CD1c-positive myeloid dendritic cell (primary cell): Measurements from ENCODE around the gene CEMP1.

ENCODE experiments used
- DNase-seq: peaks from one replicate; pipeline ENCODE4 v3.0.0-alpha.2; 2016; ENCODE audit errors: extremely low spot score

Gene CEMP1

GRCh38 chr16:2501946-2502895, 29.0 kb downstream of the CEMP1 start:
- no peak for DNase-seq

DNA sequence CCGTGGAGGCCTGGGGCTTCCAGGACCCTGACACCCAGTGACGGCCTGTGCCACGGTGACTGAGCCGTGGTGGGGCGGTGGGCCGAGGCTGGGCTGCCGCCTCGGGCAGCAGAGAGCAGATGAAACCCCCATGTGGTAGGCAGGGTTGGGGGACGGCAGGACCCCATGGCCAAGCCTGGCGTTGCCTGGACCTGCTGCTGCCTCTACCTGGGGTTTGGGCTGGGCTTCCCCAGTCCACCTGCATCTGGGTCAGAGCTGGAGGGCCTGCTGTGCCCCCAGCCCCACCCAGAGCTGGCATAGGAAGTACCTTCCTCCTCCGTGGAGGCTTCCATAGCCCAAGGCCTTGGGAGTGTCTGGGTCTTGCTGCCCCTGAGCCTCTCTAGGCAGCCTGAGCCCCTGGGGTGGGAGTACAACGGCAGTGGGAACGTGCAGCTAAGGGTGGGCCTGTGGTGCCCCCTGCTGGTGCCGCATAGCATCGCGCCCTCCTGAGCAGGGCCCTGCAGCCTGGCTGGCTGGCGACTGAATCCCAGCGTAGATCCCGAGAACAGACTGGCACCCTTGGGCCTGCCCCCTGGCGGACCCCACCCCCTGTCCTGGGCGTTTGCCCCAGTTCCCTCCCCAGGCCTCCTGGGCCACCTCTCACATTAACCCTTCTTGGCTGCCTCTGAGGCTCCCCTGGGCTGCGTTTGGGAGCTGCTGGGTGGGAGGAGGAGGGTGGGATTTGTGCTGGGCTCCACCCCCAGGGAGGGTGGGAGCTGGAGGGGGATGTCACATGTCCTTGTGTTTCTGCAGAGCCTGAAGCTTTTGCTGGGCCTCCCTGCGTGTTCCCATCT, 30.1 kb downstream of the CEMP1 start:
- peak; percentile 91 for DNase-seq

GRCh38 chr16:2500430-2500917, 30.7 kb downstream of the CEMP1 start:
- no peak for DNase-seq

DNA sequence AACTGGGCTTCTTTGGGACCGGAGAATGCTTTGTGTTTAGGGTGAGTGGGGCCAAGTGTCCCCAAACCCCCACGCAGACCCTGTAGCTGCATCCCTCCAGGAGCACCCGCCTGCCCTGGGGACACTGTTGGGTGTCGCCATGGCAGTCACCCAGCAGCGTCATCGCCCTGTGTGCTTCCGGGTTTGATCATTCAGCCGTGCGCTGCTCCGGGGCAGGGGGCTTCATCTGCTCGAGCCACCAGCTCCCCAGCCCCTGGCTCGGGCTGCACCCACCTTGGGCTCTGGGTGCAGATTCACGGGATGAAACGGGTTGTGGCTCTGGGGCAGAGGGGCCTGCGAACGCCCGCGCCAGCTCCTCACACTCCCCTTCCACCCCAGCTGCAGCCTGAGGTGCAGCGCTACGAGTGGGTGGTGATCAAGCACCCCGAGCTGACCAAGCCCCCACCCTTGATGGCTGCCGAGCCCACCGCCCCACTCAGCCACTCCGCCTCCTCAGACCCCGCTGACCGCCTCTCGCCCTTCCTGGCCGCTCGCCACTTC, 31.2 kb downstream of the CEMP1 start:
- DNase-seq = no peak

DNA sequence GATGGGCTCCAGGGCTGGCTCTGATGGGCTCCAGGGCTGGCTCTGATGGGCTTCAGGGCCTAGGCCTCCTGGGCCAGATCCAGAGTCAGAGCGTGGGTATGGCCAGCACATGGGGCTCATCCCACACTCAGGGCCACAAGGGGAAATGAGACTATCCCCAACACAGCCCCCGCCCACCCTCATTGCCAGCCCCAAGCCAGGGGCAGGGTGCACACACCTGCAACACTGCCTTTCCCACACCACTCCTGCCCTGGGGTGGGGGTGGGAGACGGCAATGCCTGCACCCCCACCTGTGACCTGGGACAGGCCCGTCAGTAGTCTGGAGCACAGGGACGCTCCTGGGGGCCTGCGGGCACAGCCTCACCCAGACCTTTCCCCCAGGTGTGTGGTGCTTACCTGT, 31.8 kb downstream of the CEMP1 start:
- no peak for DNase-seq

DNA sequence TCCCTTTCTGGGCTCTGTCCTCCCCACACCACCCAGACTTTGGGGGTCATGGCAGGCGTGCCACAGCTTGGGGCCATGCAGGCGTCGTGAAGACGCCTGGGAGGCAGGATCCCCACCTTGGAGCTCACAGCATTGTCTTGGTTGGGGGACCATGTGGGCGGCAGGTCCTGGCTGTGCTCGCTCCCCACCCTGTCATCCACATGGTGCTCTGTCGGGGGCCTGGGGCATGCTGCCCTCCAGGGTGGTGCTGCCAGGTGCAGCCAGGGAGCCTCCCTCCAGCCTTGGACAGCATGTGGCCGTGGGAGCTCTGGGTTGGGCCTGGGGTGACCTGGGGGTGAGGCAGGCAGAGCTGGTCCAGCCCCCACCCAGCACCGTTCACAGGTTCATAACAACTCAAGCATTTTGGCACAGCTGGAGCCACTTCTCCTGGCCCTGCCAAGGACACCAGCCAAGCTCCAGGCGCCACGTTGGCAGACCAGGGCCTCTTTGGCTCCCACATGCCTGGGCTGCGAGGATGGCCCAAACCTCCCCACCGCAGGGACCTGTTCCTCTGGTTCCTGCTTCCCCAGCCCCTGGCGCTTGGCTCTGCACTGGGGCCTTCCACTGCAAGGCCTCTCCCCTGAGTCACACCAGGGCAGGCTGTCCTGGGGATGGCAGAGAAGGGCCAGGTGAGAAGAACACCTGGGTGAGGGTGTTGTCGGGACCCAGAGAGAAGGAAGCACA, 32.5 kb downstream of the CEMP1 start:
- DNase-seq = no peak

GRCh38 chr16:2497695-2498484, 33.3 kb downstream of the CEMP1 start:
- no peak for DNase-seq

- no peak for DNase-seq
Measured at GRCh38 chr16:2497116-2497630, 34.0 kb downstream of the CEMP1 start.

DNA sequence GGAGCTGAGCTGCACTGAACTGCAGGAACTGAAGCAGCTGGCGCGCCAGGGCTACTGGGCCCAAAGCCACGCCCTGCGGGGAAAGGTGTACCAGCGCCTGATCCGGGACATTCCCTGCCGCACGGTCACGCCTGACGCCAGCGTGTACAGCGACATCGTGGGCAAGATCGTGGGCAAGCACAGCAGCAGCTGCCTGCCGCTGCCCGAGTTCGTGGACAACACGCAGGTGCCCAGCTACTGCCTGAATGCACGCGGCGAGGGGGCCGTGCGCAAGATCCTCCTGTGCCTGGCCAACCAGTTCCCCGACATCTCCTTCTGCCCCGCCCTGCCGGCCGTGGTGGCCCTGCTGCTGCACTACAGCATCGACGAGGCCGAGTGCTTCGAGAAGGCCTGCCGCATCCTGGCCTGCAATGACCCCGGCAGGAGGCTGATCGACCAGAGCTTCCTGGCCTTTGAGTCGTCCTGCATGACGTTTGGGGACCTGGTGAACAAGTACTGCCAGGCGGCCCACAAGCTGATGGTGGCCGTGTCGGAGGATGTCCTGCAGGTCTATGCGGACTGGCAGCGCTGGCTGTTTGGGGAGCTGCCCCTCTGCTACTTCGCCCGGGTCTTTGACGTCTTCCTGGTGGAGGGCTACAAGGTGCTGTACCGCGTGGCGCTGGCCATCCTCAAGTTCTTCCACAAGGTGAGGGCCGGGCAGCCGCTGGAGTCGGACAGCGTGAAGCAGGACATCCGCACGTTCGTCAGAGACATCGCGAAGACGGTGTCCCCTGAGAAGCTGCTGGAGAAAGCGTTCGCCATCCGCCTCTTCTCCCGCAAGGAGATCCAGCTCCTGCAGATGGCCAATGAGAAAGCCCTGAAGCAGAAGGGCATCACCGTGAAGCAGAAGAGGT, 34.7 kb downstream of the CEMP1 start:
- DNase-seq = no peak

GRCh38 chr16:2495041-2495440, 36.2 kb downstream of the CEMP1 start:
- DNase-seq = no peak

DNA sequence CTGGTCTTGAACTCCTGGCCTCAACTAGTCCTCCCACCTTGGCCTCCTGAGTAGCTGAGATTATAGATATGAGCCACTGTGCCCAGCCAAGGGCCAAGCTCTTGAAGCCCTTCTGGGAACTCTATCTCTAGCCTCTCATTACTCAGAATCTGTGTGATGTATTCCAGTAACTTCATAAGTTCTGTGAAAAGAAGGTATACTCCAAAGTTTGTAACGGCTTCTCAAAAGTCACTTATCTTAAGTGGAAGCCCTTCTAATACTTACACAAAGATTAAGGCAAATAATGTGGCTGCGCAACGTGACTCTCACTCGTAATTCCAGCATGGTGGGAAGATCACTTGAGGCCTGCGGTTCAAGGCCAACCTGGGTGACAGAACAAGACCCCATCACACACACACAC, 36.6 kb downstream of the CEMP1 start:
- DNase-seq = no peak

GRCh38 chr16:2493605-2494004, 37.6 kb downstream of the CEMP1 start:
- DNase-seq = no peak

GRCh38 chr16:2492292-2492691, 38.9 kb downstream of the CEMP1 start:
- no peak for DNase-seq

DNA sequence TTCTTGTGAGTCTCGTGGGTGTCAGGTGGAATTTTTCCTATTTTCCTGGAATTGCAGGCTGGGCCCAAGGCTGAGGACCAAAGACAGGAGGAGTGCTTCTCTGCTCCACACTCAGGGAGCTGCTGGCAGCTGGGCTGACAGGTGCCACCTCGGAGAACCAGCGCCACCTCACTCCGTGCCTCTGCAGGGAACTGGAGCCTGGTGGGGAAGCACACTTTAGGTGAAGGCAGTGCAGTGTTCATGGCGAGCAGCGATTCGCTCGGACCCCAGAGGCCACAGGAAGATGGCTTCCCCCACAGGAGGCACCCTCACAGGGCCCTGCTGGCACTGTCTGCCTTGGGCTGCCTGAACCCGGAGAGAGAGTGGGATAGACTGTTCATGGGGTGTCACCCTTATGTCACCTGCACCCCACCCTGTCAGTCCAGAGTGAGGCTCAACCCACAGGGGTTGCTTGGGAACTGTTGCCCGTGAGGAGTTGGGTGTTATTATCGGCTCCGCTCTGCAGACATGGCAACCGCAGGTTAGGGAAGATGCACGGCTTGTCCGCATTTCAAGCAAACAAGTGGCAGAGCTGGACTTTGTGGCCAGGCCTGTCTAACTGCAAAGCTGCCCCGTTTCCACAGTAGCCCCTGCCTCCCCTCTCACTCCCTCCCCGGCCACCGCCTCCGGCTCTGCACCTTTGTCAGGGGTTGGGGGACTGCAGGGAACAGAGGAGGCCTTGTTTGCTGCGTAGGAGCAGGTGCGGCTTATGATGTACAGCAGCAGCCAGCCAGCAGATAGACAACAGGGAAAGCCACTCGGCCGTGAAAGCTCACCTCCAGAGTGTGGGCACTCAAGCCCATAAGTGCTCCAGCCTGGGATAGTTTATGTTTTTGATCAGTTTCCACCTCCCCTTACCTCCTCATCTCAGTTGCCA, 40.8 kb downstream of the CEMP1 start:
- no peak for DNase-seq

DNA sequence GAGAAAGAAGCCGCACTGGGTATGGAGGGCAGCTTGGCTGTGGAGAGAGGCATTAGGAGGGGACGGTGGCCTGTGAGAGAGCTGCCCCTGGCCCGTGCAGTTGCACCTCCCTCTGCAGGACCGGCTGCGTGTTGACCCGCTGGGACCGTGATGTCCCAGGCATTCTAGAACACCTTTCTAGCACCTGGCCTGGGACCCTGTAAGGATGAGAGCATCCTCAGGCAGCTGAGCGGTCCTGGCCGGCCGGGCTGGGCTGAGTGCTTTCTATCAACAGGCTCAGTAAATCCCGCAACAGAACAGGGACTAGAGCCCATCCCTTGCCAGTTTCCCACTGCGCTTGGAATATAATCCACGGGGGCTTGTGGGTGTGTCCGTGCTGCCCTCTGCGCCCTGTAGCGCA, 41.6 kb downstream of the CEMP1 start:
- DNase-seq = no peak

DNA sequence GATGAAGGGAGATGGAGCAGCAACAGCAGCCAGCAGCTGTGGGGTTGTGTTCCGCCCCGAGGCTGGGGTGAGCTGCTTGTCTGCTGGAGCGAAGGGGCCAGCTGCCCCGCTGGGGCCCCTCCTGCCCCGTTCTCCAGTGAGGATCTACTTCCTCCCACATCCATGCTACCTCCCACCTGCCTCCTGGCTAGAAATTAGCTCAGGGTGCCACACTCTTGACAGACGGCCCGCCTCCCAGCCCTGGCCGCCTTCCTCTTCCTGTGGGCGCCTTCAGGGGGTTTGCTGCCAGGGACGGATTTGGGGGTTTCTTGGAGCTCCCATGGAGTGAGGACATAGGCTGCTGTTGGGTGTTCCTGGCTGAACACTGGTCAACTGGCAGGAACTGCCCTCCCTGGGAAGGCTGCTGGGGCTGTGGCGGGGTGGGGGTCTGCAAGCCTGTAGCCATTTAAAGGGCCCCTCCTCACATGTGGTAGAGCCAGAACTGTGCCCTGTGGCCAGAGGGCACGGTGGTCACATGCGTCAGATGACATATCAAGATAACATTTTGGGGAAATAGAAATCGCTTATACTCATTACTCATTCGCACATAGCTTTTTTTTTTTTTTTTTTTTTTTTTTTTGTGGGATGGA, 43.2 kb downstream of the CEMP1 start:
- DNase-seq = peak; percentile 78

- DNase-seq = no peak
Measured at GRCh38 chr16:2487517-2487842, 43.7 kb downstream of the CEMP1 start.
